Uterus (tissue), 2 donors: ENCODE results near the gene CELF2.

Source experiments
- CTCF ChIP-seq, 4 experiments: fragments of 200-600 bp in 2 of 4; fragments of 450-650 bp in 2 of 4; sonication (generic) in 2 of 4; IDR thresholded peaks; one replicate each; pipeline ENCODE4 v1.5.1; 2016 to 2019; ENCODE audit warnings: antibody characterized with exemption in 4 of 4, mild to moderate bottlenecking in 2 of 4, moderate library complexity in 1 of 4
- POLR2A ChIP-seq, 2 donors: fragments of 450-650 bp; IDR thresholded peaks; one replicate each; pipeline ENCODE4 v1.6.1; 2016; ENCODE audit warnings: antibody characterized with exemption in 2 of 2, mild to moderate bottlenecking in 1 of 2, moderate library complexity in 1 of 2

- TF ChIP-seq CTCF (IDR thresholded peaks at IDR 0.05), result no peak
- no peak for TF ChIP-seq POLR2A (IDR thresholded peaks at IDR 0.05)
Measured at GRCh38 chr10:11057018-11057417, 39.3 kb downstream of the CELF2 start.
